8988T (cell line): ENCODE measurements around the gene C9orf152.
"Not testable (repeated sequence)": the region's sequence is repeated elsewhere in the genome, so short reads cannot be mapped to it uniquely, and the experiment has no call there.

Experiments used
- DNase-seq: peaks from one replicate; pipeline ENCODE4 v3.0.0; 2011

C9orf152 gene, protein sequence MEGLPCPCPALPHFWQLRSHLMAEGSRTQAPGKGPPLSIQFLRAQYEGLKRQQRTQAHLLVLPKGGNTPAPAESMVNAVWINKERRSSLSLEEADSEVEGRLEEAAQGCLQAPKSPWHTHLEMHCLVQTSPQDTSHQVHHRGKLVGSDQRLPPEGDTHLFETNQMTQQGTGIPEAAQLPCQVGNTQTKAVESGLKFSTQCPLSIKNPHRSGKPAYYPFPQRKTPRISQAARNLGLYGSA

DNA sequence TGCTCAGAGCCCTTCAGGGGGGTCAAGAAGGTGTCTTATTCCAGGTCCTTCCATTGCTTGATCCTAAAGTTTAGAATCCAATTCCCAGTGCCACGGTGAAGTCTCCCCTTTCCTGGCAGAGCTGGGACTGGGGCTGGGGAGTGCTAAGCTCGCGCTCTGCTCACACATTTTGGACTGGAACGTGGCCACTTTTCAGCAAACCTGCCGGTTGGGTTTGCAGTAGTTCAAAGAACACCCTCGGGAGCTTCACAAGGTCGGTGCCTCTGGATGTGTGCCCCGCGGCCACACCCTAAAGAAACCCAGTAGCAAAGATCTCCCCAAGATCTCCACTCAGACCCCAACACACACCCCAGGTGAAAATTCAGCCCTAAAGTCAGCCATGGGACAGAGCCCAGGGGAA, at the start of gene C9orf152:
Gene C9orf152 (minus strand): TSS at position 129 of the 400 bp plus-strand sequence. CDS start 580 bp downstream, outside the sequence.
- DNase-seq, result no peak

DNA sequence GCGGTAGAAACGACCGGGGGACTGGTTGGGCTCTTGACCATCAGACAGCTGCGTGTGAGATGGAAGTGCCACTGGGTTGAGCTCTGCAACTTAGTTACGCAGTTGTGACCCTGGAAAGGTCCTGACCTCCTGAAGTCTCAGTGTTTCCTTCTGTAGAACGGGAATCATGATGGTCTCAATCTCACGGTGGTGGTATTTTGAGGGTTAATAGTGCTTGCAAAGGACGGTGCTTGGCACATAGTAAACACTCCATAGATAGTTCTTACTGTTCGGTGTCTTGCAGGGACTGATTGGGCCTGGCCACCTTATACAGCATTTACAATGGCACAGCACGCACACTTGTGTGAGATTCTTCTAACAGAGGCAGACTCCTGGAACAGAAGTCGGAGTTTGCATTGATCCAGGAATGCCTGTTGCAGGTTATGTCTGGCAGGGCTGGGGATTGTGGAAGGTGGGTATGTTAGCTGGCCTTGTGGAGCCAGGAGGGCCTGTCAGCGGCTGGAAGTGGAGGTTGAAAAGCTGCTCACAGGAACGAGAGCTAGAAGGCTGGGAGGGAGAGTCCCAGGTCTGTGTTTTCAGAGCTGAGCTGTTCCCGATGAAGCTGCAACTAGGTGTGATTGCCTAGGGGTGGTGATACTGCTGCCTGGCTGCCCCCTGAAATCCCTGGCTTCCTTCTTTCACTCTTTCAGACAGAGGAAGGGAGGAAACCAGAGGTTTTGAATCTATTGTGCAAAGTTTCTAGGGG, 49.3 kb upstream of the C9orf152 start:
- no peak for DNase-seq

GRCh38 chr9:110256380-110257096, 48.6 kb upstream of the C9orf152 start, which contains the start of gene TXN:
TSS of gene TXN (minus strand) at chr9:110256507. CDS start at chr9:110256435, 72 bp downstream.
- peak; percentile 43 for DNase-seq

- DNase-seq, result no peak
Observed at GRCh38 chr9:110255463-110256379, 47.8 kb upstream of the C9orf152 start.

- DNase-seq, result no peak
Observed at GRCh38 chr9:110255034-110255462, 47.1 kb upstream of the C9orf152 start.

DNA sequence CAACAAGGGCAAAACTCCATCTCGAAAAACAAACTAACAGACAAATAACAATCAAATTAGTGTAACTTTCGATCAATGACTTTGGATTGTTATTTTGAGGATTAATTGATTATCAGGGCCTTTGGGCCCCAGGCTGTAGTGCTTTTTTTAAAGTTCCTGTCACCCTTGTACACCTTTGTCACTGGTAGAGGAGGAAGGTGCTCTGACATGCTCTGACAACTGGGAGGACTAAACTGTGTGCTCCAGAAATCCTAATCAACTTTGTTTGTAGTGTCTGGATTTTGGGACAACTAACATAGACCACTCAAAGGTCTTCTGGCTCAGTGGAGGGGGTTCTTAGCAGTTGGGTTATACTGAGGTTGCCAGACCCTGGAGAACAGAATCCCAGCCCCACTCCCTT, 46.5 kb upstream of the C9orf152 start:
- DNase-seq, result no peak

GRCh38 chr9:110252509-110253139, 44.7 kb upstream of the C9orf152 start:
- DNase-seq, result no peak

- not testable (repeated sequence) for DNase-seq
Observed at GRCh38 chr9:110251770-110252169, 43.8 kb upstream of the C9orf152 start.

- no peak for DNase-seq
Observed at GRCh38 chr9:110251212-110251611, 43.3 kb upstream of the C9orf152 start.

GRCh38 chr9:110249603-110250002, 41.6 kb upstream of the C9orf152 start:
- no peak for DNase-seq

DNA sequence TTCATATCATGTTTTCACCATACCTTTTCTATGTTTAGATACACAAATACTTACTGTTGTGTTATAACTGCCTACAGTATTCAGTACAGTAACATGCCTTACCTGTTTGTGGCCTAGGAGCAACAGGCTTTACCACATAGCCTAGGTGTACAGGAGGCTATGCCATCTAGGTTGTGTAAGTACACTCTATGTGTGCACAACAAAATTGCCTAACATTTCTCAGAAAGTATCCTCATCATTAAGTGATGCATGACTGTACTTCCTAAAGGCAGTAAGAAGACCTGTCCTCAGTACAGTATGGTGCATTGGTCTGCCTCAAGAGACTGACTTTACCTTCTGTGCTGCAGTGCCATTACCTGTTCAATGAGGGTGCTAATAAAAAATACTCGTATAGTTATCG, 40.4 kb upstream of the C9orf152 start:
- no peak for DNase-seq

- no peak for DNase-seq
Observed at GRCh38 chr9:110246214-110246613, 38.3 kb upstream of the C9orf152 start.

GRCh38 chr9:110244616-110245015, 36.7 kb upstream of the C9orf152 start:
- DNase-seq, result no peak

DNA sequence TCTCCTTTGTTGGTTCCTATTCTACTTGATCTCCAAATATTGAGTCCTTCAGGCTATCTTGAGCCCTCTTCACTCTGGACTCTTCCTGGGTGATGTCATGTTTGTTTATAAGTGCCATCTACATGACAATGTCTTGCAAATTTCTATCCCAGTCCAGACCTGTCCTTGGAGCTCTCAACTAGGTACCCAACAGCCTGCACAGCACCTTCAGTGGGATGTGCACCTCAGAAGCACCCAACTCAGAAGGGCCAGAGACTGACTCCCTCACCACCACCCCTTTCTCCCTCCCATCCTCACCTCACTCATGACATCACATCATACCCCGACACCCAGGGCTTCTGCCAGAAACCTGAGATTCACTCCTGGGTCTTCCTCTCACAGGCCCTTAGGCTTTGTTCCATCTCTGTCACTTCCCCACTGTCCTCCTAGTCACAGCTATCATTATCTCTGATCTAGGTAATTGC, 33.9 kb upstream of the C9orf152 start:
- no peak for DNase-seq

GRCh38 chr9:110241260-110241857, 33.4 kb upstream of the C9orf152 start:
- DNase-seq, result no peak

DNA sequence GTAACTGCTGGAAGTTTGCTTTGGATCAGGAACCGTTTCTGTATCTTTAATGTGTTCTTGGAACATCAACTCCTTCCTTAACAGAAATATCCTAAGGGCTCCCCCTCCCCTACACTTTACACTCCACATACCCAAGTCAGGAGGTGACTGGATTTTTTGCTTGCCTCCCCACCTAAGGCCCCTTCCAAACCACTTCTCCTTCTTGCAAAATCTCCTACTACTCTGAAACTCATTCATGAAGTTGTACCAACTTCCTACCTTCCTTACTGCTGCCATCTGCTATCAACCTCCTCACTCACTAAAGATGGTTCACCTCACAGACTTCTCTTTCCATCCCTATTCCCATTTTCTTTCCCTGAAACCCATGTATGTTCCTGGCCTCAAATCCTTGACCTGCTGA, 32.2 kb upstream of the C9orf152 start:
- no peak for DNase-seq

DNA sequence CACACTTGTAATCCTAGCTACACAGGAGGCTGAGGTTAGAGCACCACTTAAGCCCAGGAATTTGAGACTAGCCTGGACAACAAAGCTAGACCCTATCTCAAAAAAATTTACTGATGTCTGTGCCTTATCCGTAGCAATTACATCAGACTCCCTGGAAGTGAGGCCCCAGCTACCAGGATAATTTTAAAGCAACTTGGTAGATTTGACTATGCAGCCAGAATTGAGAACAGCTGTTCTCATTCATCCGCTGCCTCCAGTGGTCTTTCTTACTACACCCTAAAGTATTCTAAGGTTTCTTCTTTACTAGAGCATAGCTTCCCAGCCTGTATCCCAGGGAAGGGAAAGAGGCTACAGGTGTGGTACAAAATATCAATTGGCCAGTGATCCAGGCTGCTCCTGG, 20.4 kb upstream of the C9orf152 start:
- DNase-seq, result no peak

- DNase-seq, result no peak
Observed at GRCh38 chr9:110224583-110224982, 16.6 kb upstream of the C9orf152 start.

GRCh38 chr9:110220809-110221208, 12.8 kb upstream of the C9orf152 start:
- DNase-seq, result no peak

DNA sequence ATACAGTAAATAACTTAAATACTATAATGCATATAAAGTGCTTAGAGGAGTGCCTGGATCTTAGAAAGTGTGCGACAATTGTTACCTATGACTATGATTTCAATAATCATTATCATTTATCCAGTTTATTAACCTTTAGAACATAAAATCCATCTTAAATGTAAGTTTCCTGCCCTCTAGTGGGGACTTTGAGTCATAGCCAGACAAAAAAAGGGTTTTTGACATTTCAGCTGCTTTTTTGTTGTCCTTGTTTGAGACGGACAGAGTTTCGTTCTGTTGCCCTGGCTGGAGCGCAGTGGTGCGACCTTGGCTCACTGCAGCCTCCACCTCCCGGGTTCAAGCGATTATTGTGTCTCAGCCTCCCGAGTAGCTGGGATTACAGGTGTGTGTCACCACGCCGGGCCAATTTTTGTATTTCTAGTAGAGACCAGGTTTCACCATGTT, 9.7 kb upstream of the C9orf152 start:
- DNase-seq, result no peak

- no peak for DNase-seq
Observed at GRCh38 chr9:110214586-110215355, 6.8 kb upstream of the C9orf152 start.
